Tongue (tissue), 2 donors: ENCODE data around the gene NPW. TPM values are rescaled to one million over a fixed set of nuclear protein-coding genes. Genes with fewer than 3 reads are reported as not detected.
"Not testable (repeated sequence)": the region's sequence is repeated elsewhere in the genome, so short reads cannot be mapped to it uniquely, and the experiment has no call there.

Experiments
- DNase-seq: peaks from one replicate; pipeline ENCODE4 v3.0.0-alpha.2; 2015
- total RNA-seq: library from RNA; depleted of rRNA; stranded (reverse); fragments of >200 nt; gene quantifications from one replicate; pipeline ENCODE4 v1.2.3, GENCODE V29; 2014

The NPW gene
- total RNA-seq, 1 donor from 2014 or later, result 0.82 TPM

GRCh38 chr16:2023092-2024031, 3.8 kb downstream of the NPW start:
- DNase-seq, result peak; percentile 95

GRCh38 chr16:2024032-2024420, 4.4 kb downstream of the NPW start:
- no peak for DNase-seq

GRCh38 chr16:2025251-2025650, 5.7 kb downstream of the NPW start:
- no peak for DNase-seq

- DNase-seq, result no peak
Measured at GRCh38 chr16:2025878-2026460, 6.4 kb downstream of the NPW start.

- peak; percentile 57 for DNase-seq
Measured at GRCh38 chr16:2026461-2027023, 7.0 kb downstream of the NPW start, which contains the start of gene NHERF2. TSS of gene NHERF2 (plus strand) at chr16:2026902. CDS start at chr16:2027006, 104 bp downstream.

GRCh38 chr16:2027024-2028010, 7.7 kb downstream of the NPW start:
- DNase-seq, result peak; percentile 15

GRCh38 chr16:2028146-2028545, 8.6 kb downstream of the NPW start:
- no peak for DNase-seq

- DNase-seq, result no peak
Measured at GRCh38 chr16:2028620-2029220, 9.1 kb downstream of the NPW start.

- no peak for DNase-seq
Measured at GRCh38 chr16:2029350-2029749, 9.8 kb downstream of the NPW start.

GRCh38 chr16:2030036-2030435, 10.5 kb downstream of the NPW start:
- no peak for DNase-seq

GRCh38 chr16:2031081-2031577, 11.5 kb downstream of the NPW start:
- no peak for DNase-seq

- DNase-seq, result peak; percentile 47
Measured at GRCh38 chr16:2032285-2033056, 12.9 kb downstream of the NPW start.

- DNase-seq, result peak; percentile 75
Measured at GRCh38 chr16:2033057-2033908, 13.7 kb downstream of the NPW start.

GRCh38 chr16:2033909-2034695, 14.5 kb downstream of the NPW start:
- DNase-seq, result not testable (repeated sequence)

GRCh38 chr16:2034696-2035430, 15.3 kb downstream of the NPW start:
- no peak for DNase-seq

GRCh38 chr16:2035431-2036199, 16.0 kb downstream of the NPW start:
- DNase-seq, result peak; percentile 81
